GM12878 (cell line): ENCODE results near the gene THRAP3. TPM values are rescaled to one million over a fixed set of nuclear protein-coding genes. Genes with fewer than 3 reads are reported as not detected.

Experiments
- BCL11A ChIP-seq: IDR thresholded peaks from 2 replicates; pipeline ENCODE4 v1.6.1; 2011; ENCODE audit warnings: low read depth, low read length
- CBX5 ChIP-seq: sonication (generic); IDR thresholded peaks from 2 replicates; pipeline ENCODE4 v1.6.1; 2016; ENCODE audit warnings: low read depth, moderate library complexity, mild to moderate bottlenecking, inconsistent platforms
- CEBPB ChIP-seq, 2 experiments: fragments of 150-350 bp in 1 of 2; IDR thresholded peaks; 2 replicates each; pipeline ENCODE4 v1.6.1; 2012 to 2014; ENCODE audit warnings: low read depth in 2 of 2, low read length in 2 of 2, borderline replicate concordance in 1 of 2, inconsistent platforms in 1 of 2
- CHD1 ChIP-seq: IDR thresholded peaks from 2 replicates; pipeline ENCODE4 v1.6.1; 2012; ENCODE audit warnings: low read depth, low read length, improper control_type of control experiment
- CREM ChIP-seq: IDR thresholded peaks from 2 replicates; pipeline ENCODE4 v1.6.1; 2014; ENCODE audit warnings: antibody characterized with exemption, low read depth
- E2F4 ChIP-seq: IDR thresholded peaks from 2 replicates; pipeline ENCODE4 v1.6.1; 2012; ENCODE audit warnings: low read depth, low read length, improper control_type of control experiment
- E4F1 ChIP-seq: fragments of 450-650 bp; IDR thresholded peaks from 2 replicates; pipeline ENCODE4 v1.6.1; 2018; ENCODE audit warnings: borderline replicate concordance, mild to moderate bottlenecking; ENCODE audit not compliant: partially characterized antibody
- FOXM1 ChIP-seq: IDR thresholded peaks from 2 replicates; pipeline ENCODE4 v1.6.1; 2012; ENCODE audit warnings: low read depth, mild to moderate bottlenecking, inconsistent platforms, low read length, moderate library complexity
- HDGF ChIP-seq: fragments of 450-650 bp; IDR thresholded peaks from 2 replicates; pipeline ENCODE4 v1.6.1; 2016; ENCODE audit warnings: antibody characterized with exemption
- MAX ChIP-seq: IDR thresholded peaks from 2 replicates; pipeline ENCODE4 v1.6.1; 2012; ENCODE audit warnings: low read depth, low read length, improper control_type of control experiment
- MXI1 ChIP-seq: fragments of 150-350 bp; IDR thresholded peaks from 2 replicates; pipeline ENCODE4 v1.6.1; 2011; ENCODE audit warnings: low read depth, mild to moderate bottlenecking, inconsistent platforms, low read length, improper control_type of control experiment
- NR2C2 ChIP-seq: IDR thresholded peaks from 2 replicates; pipeline ENCODE4 v1.6.1; 2011; ENCODE audit warnings: borderline replicate concordance, low read depth; ENCODE audit not compliant: control insufficient read depth, insufficient read length
- PKNOX1 ChIP-seq: fragments of 450-650 bp; IDR thresholded peaks from 2 replicates; pipeline ENCODE4 v1.6.1; 2016; ENCODE audit warnings: mild to moderate bottlenecking
- POLR2A ChIP-seq: IDR thresholded peaks from 2 replicates; pipeline ENCODE4 v1.6.1; 2011; ENCODE audit warnings: low read depth, mild to moderate bottlenecking, low read length
- POLR2AphosphoS5 ChIP-seq: IDR thresholded peaks from 2 replicates; pipeline ENCODE4 v1.6.1; 2011; ENCODE audit warnings: mild to moderate bottlenecking, low read length, inconsistent platforms
- RAD21 ChIP-seq: IDR thresholded peaks from 2 replicates; pipeline ENCODE4 v1.6.1; 2011; ENCODE audit warnings: mild to moderate bottlenecking, low read depth, low read length, moderate library complexity; ENCODE audit not compliant: insufficient read depth
- SIX5 ChIP-seq: IDR thresholded peaks from 2 replicates; pipeline ENCODE4 v1.6.1; 2011; ENCODE audit warnings: mild to moderate bottlenecking, low read depth, low read length, moderate library complexity; ENCODE audit not compliant: severe bottlenecking
- SMAD5 ChIP-seq: IDR thresholded peaks from 2 replicates; pipeline ENCODE4 v1.6.1; 2016; ENCODE audit warnings: antibody characterized with exemption, low read depth
- SP1 ChIP-seq: IDR thresholded peaks from one replicate; pipeline ENCODE4 v1.6.1; 2011; ENCODE audit warnings: low read depth, low read length
- SRF ChIP-seq, 2 experiments: IDR thresholded peaks; 2 replicates each; pipeline ENCODE4 v1.6.1; 2011; ENCODE audit warnings: low read depth in 2 of 2, low read length in 2 of 2, mild to moderate bottlenecking in 1 of 2, moderate library complexity in 1 of 2
- SUPT20H ChIP-seq: IDR thresholded peaks from 2 replicates; pipeline ENCODE4 v1.6.1; 2011; ENCODE audit warnings: low read depth, mild to moderate bottlenecking, low read length, moderate library complexity, borderline replicate concordance; ENCODE audit not compliant: control insufficient read depth
- USF1 ChIP-seq: IDR thresholded peaks from 2 replicates; pipeline ENCODE4 v1.6.1; 2011; ENCODE audit warnings: borderline replicate concordance, low read depth, mild to moderate bottlenecking, moderate library complexity, mixed read lengths, low read length; ENCODE audit not compliant: insufficient read depth; ENCODE audit errors: extremely low read length
- ZBTB33 ChIP-seq: fragments of 450-650 bp; IDR thresholded peaks from 2 replicates; pipeline ENCODE4 v1.6.1; 2017; ENCODE audit warnings: mild to moderate bottlenecking
- ZNF622 ChIP-seq: fragments of 450-650 bp; IDR thresholded peaks from 2 replicates; pipeline ENCODE4 v1.6.1; 2017; ENCODE audit warnings: mild to moderate bottlenecking, inconsistent platforms
- polyA plus RNA-seq, 11 experiments: library from polyadenylated mRNA; depleted of rRNA in 4 of 11; unstranded in 6 of 11; stranded (reverse) in 5 of 11; fragments of >200 nt; fragmentation: Nextera tagmentation in 4 of 11; fragmentation: Illumina TruSeq in 1 of 11; extraction: Ambion mirVana in 4 of 11; extraction: Trizol in 1 of 11; gene quantifications; 1 replicate in 1 of 11; 2 replicates in 10 of 11; pipeline versions ENCODE4 v1.2.1 to v1.2.3, GENCODE V29; 2011 to 2016; ENCODE audit warnings: inconsistent platforms in 2 of 11, missing spikeins in 2 of 11, low read depth in 1 of 11
- total RNA-seq, 4 experiments: library from RNA; depleted of rRNA in 3 of 4; stranded (reverse); fragments of >200 nt in 3 of 4; fragmentation: Illumina TruSeq in 1 of 4; extraction: Trizol in 1 of 4; gene quantifications; 2 replicates each; pipeline versions ENCODE4 v1.2.1 to v1.2.3, GENCODE V29; 2013 to 2021

THRAP3 gene
- total and polyA plus RNA-seq, 10 of the 15 experiments (the other 5 are each of a cell fraction or from before 2014, with no cell fraction given), result 76.3 to 173 (median 136) TPM

GRCh38 chr1:36223996-36224536 is at the start of gene THRAP3 (continued):
- TF ChIP-seq PKNOX1 (peak; percentile 76), SRF (IDR thresholded peaks at IDR 0.05; ENCODE audit: low read depth in 2 of 2, low read length in 2 of 2) (peak in 1 of 2 experiments; percentile 27; a peak in 1 of 4 replicates), USF1 (peak; percentile 98), BCL11A (no peak), CHD1 (0 out of 2 replicates have a peak, but pooled peaks have one; percentile 22), NR2C2 (no peak), E2F4 (no peak), POLR2A (peak; percentile 91), POLR2AphosphoS5 (peak; percentile 95), CEBPB (IDR thresholded peaks at IDR 0.05; ENCODE audit: borderline replicate concordance in 1 of 2, low read depth in 2 of 2, low read length in 2 of 2) (no peak), SUPT20H (no peak), CREM (peak; percentile 98), FOXM1 (no peak), ZBTB33 (no peak), SP1 (peak; percentile 66), ZNF622 (no peak), SIX5 (peak; percentile 97), HDGF (peak; percentile 90), MAX (peak; percentile 90), SMAD5 (0 out of 2 replicates have a peak, but pooled peaks have one; percentile 27), E4F1 (peak; percentile 35), CBX5 (no peak), MXI1 (no peak; the same call in 1 of the 2 replicates), RAD21 (no peak)
